HEK293T (cell line): Measurements from ENCODE around the gene TWIST2.

Experiments
- CTCF ChIA-PET: fragments of 350-600 bp; formaldehyde crosslinking; extraction: SDS; loops from one replicate; lab custom pipeline; 2021; ENCODE audit warnings: antibody characterized with exemption, inconsistent platforms; lab: Yijun Ruan, JAX
- POLR2A ChIA-PET: fragments of 350-600 bp; formaldehyde crosslinking; extraction: SDS; loops from one replicate; lab custom pipeline; 2020; ENCODE audit warnings: antibody characterized with exemption, inconsistent platforms; lab: Yijun Ruan, JAX
- DNase-seq: peaks from one replicate; pipeline ENCODE4 v3.0.0; 2012; ENCODE audit warnings: mixed read lengths; ENCODE audit errors: extremely low spot score
- ARNT ChIP-seq: fragments of 450-650 bp; IDR thresholded peaks from 2 replicates; pipeline ENCODE4 v1.6.1; 2017; ENCODE audit warnings: mild to moderate bottlenecking
- BHLHE40 ChIP-seq: fragments of 450-650 bp; IDR thresholded peaks from 2 replicates; pipeline ENCODE4 v1.6.1; 2016; ENCODE audit warnings: mild to moderate bottlenecking, moderate library complexity, borderline replicate concordance
- CTBP1 ChIP-seq: fragments of 450-650 bp; IDR thresholded peaks from 2 replicates; pipeline ENCODE4 v1.6.1; 2016; ENCODE audit warnings: borderline replicate concordance
- ELF4 ChIP-seq: fragments of 450-650 bp; IDR thresholded peaks from 2 replicates; pipeline ENCODE4 v1.6.1; 2017; ENCODE audit warnings: antibody characterized with exemption
- FOXA1 ChIP-seq: fragments of 450-650 bp; IDR thresholded peaks from 2 replicates; pipeline ENCODE4 v1.6.1; 2016; ENCODE audit warnings: mild to moderate bottlenecking
- FOXK2 ChIP-seq: fragments of 450-650 bp; IDR thresholded peaks from 2 replicates; pipeline ENCODE4 v1.6.1; 2016; ENCODE audit warnings: mild to moderate bottlenecking
- FOXM1 ChIP-seq: fragments of 450-650 bp; IDR thresholded peaks from 2 replicates; pipeline ENCODE4 v1.6.1; 2017; ENCODE audit warnings: mild to moderate bottlenecking, borderline replicate concordance
- HDGF ChIP-seq: fragments of 450-650 bp; IDR thresholded peaks from 2 replicates; pipeline ENCODE4 v1.6.1; 2017; ENCODE audit warnings: antibody characterized with exemption, borderline replicate concordance
- L3MBTL2 ChIP-seq: fragments of 450-650 bp; conservative IDR thresholded peaks from 2 replicates; pipeline ENCODE4 v1.6.1; 2016; ENCODE audit warnings: mild to moderate bottlenecking
- LEF1 ChIP-seq: fragments of 450-650 bp; IDR thresholded peaks from 2 replicates; pipeline ENCODE4 v1.6.1; 2017; ENCODE audit warnings: mild to moderate bottlenecking, borderline replicate concordance
- NFRKB ChIP-seq: fragments of 450-650 bp; IDR thresholded peaks from 2 replicates; pipeline ENCODE4 v1.6.1; 2016; ENCODE audit warnings: mild to moderate bottlenecking, moderate library complexity
- PKNOX1 ChIP-seq: fragments of 450-650 bp; IDR thresholded peaks from 2 replicates; pipeline ENCODE4 v1.6.1; 2016
- SP1 ChIP-seq: fragments of 450-650 bp; IDR thresholded peaks from 2 replicates; pipeline ENCODE4 v1.6.1; 2017
- SUZ12 ChIP-seq: fragments of 450-650 bp; IDR thresholded peaks from 2 replicates; pipeline ENCODE4 v1.6.1; 2016; ENCODE audit warnings: mild to moderate bottlenecking
- TARDBP ChIP-seq: fragments of 450-650 bp; IDR thresholded peaks from 2 replicates; pipeline ENCODE4 v1.6.1; 2016
- ZNF384 ChIP-seq: fragments of 450-650 bp; IDR thresholded peaks from 2 replicates; pipeline ENCODE4 v1.6.1; 2016

TWIST2 gene

GRCh38 chr2:238841542-238842164 is 6.2 kb upstream of the TWIST2 start:
- ChIA-PET CTCF (interaction anchor here (0.6 kb wide), 1 partner anchor 776 kb away, joined by 3 read pairs; no protein-coding TSS in a partner anchor), POLR2A (no interaction called here)
- no peak for DNase-seq
- no peak for TF ChIP-seq FOXM1
- TF ChIP-seq CTBP1 = no peak
- no peak for TF ChIP-seq NFRKB

- TF ChIP-seq TARDBP (no peak), ZNF384 (no peak), CTBP1 (no peak), NFRKB (no peak), LEF1 (no peak), L3MBTL2 (no peak), FOXM1 (no peak), SP1 (no peak), SUZ12 (no peak), FOXA1 (no peak), BHLHE40 (no peak), ELF4 (no peak), PKNOX1 (no peak), FOXK2 (no peak), HDGF (no peak), ARNT (no peak)
- POLR2A ChIA-PET = no interaction called here
- no peak for DNase-seq
- CTCF ChIA-PET = no interaction called here
Measured at GRCh38 chr2:238843476-238843875, 4.4 kb upstream of the TWIST2 start.

GRCh38 chr2:238845583-238846377 is 2.1 kb upstream of the TWIST2 start:
- ChIA-PET CTCF (no interaction called here), POLR2A (no interaction called here)
- TF ChIP-seq ELF4 (no peak), PKNOX1 (no peak), NFRKB (no peak), FOXK2 (no peak), FOXA1 (no peak), CTBP1 (no peak), HDGF (no peak), SP1 (no peak), ZNF384 (no peak), LEF1 (no peak), TARDBP (no peak), BHLHE40 (no peak)
- DNase-seq = no peak

- no peak for TF ChIP-seq ZNF384
- TF ChIP-seq LEF1 = no peak
- no peak for TF ChIP-seq L3MBTL2
- no peak for TF ChIP-seq CTBP1
- no peak for TF ChIP-seq ELF4
- TF ChIP-seq SUZ12 = no peak
- no peak for TF ChIP-seq FOXK2
- no peak for TF ChIP-seq TARDBP
- TF ChIP-seq NFRKB = no peak
- no peak for TF ChIP-seq HDGF
- no peak for TF ChIP-seq FOXM1
- DNase-seq = no peak
- ChIA-PET POLR2A (no interaction called here), CTCF (no interaction called here)
Measured at GRCh38 chr2:238846378-238846627, 1.6 kb upstream of the TWIST2 start.

- TF ChIP-seq FOXA1 (no peak), NFRKB (no peak), ARNT (no peak), ZNF384 (no peak), TARDBP (no peak), FOXK2 (no peak), SP1 (no peak), LEF1 (no peak), ELF4 (no peak), BHLHE40 (no peak), CTBP1 (no peak), FOXM1 (no peak), PKNOX1 (no peak), SUZ12 (no peak), L3MBTL2 (no peak), HDGF (no peak)
- POLR2A ChIA-PET = interaction anchor here (1.8 kb wide), 1 partner anchor 16 kb away, joined by 10 read pairs; no protein-coding TSS in a partner anchor
- no peak for DNase-seq
- CTCF ChIA-PET = no interaction called here
Measured at GRCh38 chr2:238846628-238847418, 1.1 kb upstream of the TWIST2 start.
